ENCODE measurements around the gene ANG. TPM values are rescaled to one million over a fixed set of nuclear protein-coding genes. Genes with fewer than 3 reads are reported as not detected.

The ANG gene
- total RNA-seq, 2 donors from 2014 or later: 13.5 to 15.7 TPM

DNA sequence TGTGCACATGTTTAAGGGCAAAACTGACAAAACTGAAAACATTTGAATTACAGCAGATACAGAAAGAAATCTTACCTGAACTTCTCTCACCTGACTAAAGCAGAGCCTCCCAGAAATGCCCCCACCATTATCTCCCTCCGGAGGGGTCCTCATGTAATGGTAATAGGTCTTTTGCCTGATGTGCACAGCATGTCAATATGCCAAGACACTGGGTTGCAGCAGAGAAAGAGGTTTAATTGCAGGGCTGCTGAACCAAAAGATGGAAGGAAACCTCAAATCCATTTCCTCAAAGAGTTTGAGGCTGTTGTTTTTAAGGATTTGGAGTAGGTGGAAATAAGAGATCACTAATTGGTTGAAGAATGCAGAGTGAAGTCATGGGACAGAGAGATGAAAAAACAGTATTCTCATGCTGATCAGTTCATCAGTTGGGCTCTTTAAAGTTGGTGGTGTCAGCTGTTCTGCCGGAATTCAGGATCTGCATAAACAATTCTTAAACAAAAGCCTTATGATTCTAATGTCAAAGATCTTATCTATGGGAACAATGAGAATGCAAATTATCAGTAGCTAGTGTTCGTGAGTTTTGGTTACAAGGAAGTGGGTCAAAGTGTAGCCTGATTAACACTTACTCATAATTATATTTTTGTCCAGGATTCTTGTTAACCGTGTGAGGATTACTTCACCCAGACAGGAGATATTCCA, 18.2 kb downstream of the ANG start:
- no peak for ATAC-seq (ENCODE audit: insufficient number of reproducible peaks, low FRiP score, low read depth)
- H3K27ac ChIP-seq: peak overlapping the region in 1 of 2 donors; percentile 51
- no peak for TF ChIP-seq CTCF (IDR thresholded peaks at IDR 0.05)

DNA sequence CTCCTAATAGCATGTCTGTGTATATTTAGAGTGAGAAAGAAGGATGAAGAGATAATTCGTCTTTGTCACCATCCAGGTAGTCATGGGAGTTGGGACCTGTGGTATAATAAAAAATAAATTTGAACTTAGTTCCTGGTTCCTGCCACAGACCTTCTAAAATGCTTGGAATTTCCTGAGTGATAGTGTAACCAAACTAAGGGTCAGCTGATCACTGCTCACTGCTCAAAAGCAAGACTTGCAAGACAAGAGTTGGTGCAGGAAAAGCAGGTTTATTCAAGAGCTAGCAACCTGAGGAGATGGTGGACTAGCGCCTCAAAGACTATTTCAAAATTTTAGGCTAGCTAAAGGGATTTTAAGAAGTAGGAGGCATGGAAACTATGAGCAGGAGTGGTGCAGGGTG, 19.1 kb downstream of the ANG start:
- Histone ChIP-seq H3K4me1 (ENCODE audit: control insufficient read depth in 1 of 2, low read depth in 2 of 2) (peaks cover 10 to 15% of the 10 kb centered on the region in 2 donors), H3K36me3 (no peaks in the 10 kb centered on the region), H3K27ac (peak overlapping the region in 1 of 2 donors; percentile 51), H3K9me3 (no peaks in the 10 kb centered on the region), H3K4me3 (peak overlapping the region; percentile 26), H3K27me3 (replicated peaks; ENCODE audit: insufficient read depth) (no peaks in the 10 kb centered on the region)
- ATAC-seq (ENCODE audit: insufficient number of reproducible peaks, low FRiP score, low read depth): peak; percentile 36
- TF ChIP-seq CTCF (IDR thresholded peaks at IDR 0.05): no peak
- DNase-seq (ENCODE audit: low spot score): no peak

More for the DNA sequence above, 18.2 kb downstream of the ANG start:
- H3K4me3 ChIP-seq: no peak overlapping the region
- no peaks in the 10 kb centered on the region for H3K36me3 ChIP-seq
- peaks cover 10 to 15% of the 10 kb centered on the region in 2 donors for H3K4me1 ChIP-seq (ENCODE audit: control insufficient read depth in 1 of 2, low read depth in 2 of 2)
- no peak for DNase-seq (ENCODE audit: low spot score)
- H3K27me3 ChIP-seq (replicated peaks; ENCODE audit: insufficient read depth): no peaks in the 10 kb centered on the region
- no peaks in the 10 kb centered on the region for H3K9me3 ChIP-seq

DNA sequence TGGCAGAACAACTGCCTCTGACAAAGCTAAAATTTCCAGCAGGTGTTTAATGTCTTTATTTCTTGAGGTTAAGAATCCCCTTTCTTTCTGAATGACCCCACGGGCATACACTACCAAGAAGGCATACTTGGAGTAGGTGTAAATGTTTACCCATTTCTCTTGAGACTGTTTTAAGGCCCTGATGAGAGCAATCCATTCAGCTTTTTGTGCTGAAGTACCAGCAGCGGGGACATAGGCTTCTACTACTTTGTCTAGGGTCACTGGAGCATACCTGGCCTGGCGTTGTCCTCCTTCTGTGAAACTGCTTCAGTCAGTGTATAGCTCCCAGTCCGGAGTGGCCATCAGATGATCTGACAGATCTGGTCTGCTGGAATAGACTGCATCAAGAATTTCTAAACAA, 22.7 kb downstream of the ANG start:
- no peaks in the 10 kb centered on the region for H3K36me3 ChIP-seq
- H3K4me3 ChIP-seq: no peak overlapping the region
- H3K9me3 ChIP-seq: no peaks in the 10 kb centered on the region
- H3K4me1 ChIP-seq (ENCODE audit: control insufficient read depth in 1 of 2, low read depth in 2 of 2): peaks cover 10 to 15% of the 10 kb centered on the region in 2 donors
- no peak for ATAC-seq (ENCODE audit: insufficient number of reproducible peaks, low FRiP score, low read depth)
- no peaks in the 10 kb centered on the region for H3K27me3 ChIP-seq (replicated peaks; ENCODE audit: insufficient read depth)
- DNase-seq (ENCODE audit: low spot score): no peak
- no peak overlapping the region for H3K27ac ChIP-seq
- no peak for TF ChIP-seq CTCF (IDR thresholded peaks at IDR 0.05)

DNA sequence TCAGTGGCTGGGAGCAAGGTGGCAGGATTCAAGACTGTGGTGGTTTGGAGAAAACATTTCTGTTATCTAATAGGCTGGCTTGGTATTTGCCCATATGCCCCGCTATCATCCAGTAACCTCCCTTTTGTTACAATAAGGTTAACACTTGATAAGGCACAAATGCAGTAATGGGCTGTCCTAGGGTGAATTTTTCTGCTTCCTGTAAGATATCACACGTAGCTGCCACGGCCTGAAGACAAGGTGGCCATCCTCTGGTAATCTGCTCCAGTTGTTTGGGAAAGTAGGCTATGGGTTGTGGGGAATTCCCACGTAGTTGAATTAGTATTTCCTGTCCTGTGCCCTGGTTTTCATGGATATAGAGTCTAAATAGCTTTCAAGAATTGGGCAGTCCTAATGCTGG, 23.1 kb downstream of the ANG start:
- no peak overlapping the region for H3K27ac ChIP-seq
- no peaks in the 10 kb centered on the region for H3K9me3 ChIP-seq
- TF ChIP-seq CTCF (IDR thresholded peaks at IDR 0.05): no peak
- H3K4me1 ChIP-seq (ENCODE audit: control insufficient read depth in 1 of 2, low read depth in 2 of 2): peaks cover 8 to 15% of the 10 kb centered on the region in 2 donors
- DNase-seq (ENCODE audit: low spot score) (no peak), ATAC-seq (ENCODE audit: insufficient number of reproducible peaks, low FRiP score, low read depth) (no peak)
- no peaks in the 10 kb centered on the region for H3K27me3 ChIP-seq (replicated peaks; ENCODE audit: insufficient read depth)
- no peaks in the 10 kb centered on the region for H3K36me3 ChIP-seq
- H3K4me3 ChIP-seq: no peak overlapping the region

- Histone ChIP-seq H3K27me3 (replicated peaks; ENCODE audit: insufficient read depth) (no peaks in the 10 kb centered on the region), H3K9me3 (no peaks in the 10 kb centered on the region), H3K36me3 (no peaks in the 10 kb centered on the region), H3K27ac (no peak overlapping the region), H3K4me1 (ENCODE audit: control insufficient read depth in 1 of 2, low read depth in 2 of 2) (peaks cover 0 to 3% of the 10 kb centered on the region in 2 donors), H3K4me3 (no peak overlapping the region)
- TF ChIP-seq CTCF (IDR thresholded peaks at IDR 0.05): no peak
- DNase-seq (ENCODE audit: low spot score): no peak
- ATAC-seq (ENCODE audit: insufficient number of reproducible peaks, low FRiP score, low read depth): no peak
Measured at GRCh38 chr14:20712904-20713303, 24.3 kb downstream of the ANG start.

Data from thoracic aorta (tissue), 2 donors.